GM12801 (cell line): ENCODE measurements around the gene RPS23.

Experiments
- CTCF ChIP-seq: IDR thresholded peaks from one replicate; pipeline ENCODE4 v1.5.1; 2011; ENCODE audit warnings: control low read depth; ENCODE audit not compliant: insufficient read length; ENCODE audit errors: extremely low read depth

Gene RPS23

GRCh38 chr5:82314964-82315758 lies 37.0 kb upstream of the RPS23 start:
- TF ChIP-seq CTCF = no peak

GRCh38 chr5:82313016-82313415 lies 34.9 kb upstream of the RPS23 start:
- TF ChIP-seq CTCF = no peak

- no peak for TF ChIP-seq CTCF
Observed at GRCh38 chr5:82312373-82312856, 34.3 kb upstream of the RPS23 start.

GRCh38 chr5:82309091-82309531 lies 31.0 kb upstream of the RPS23 start:
- TF ChIP-seq CTCF = no peak

- TF ChIP-seq CTCF = no peak
Observed at GRCh38 chr5:82308416-82308815, 30.3 kb upstream of the RPS23 start.

- no peak for TF ChIP-seq CTCF
Observed at GRCh38 chr5:82307451-82307850, 29.3 kb upstream of the RPS23 start.

GRCh38 chr5:82306151-82306550 lies 28.0 kb upstream of the RPS23 start:
- TF ChIP-seq CTCF = no peak
